ENCODE results near the gene MVB12B. TPM values are rescaled to one million over a fixed set of nuclear protein-coding genes. Genes with fewer than 3 reads are reported as not detected.

Gene MVB12B
- total RNA-seq, 1 donor: 5.4 TPM

DNA sequence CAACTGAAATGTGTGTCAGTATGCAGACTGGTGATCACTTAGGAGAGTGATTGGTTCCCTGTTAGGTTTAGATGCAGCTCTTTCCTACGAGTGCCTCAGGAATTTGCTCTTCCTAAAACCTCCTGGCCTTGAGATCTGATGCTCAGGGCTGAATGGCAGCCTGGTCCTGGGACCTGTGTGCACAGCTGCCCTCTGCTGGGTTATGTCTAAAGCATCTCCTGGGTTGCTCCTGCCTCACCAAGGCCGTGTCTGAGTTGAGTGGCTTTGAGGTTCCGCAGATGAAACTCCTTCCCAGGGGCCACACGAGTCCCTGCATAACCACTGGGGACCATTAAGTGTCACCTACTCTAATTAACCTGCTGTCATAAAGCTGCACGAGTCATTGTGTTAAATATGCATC is 59.5 kb downstream of the MVB12B start:
- H3K36me3 ChIP-seq (ENCODE audit: insufficient read depth, low read length): peaks cover 11% of the 10 kb centered on the region
- H4K20me1 ChIP-seq (ENCODE audit: insufficient read depth, low read length): no peaks in the 10 kb centered on the region
- no peak overlapping the region for H3K4me2 ChIP-seq (ENCODE audit: insufficient read depth, low read length)
- H2AFZ ChIP-seq (ENCODE audit: low read length): no peak overlapping the region
- no peak overlapping the region for H3K27ac ChIP-seq (ENCODE audit: low read depth, low read length)
- H3K9me3 ChIP-seq (ENCODE audit: low read depth, low read length): no peaks in the 10 kb centered on the region
- peaks cover 4% of the 10 kb centered on the region for H3K4me1 ChIP-seq (ENCODE audit: insufficient read depth, low read length)
- H3K4me3 ChIP-seq (ENCODE audit: insufficient read depth, low read length): no peak overlapping the region
- no peaks in the 10 kb centered on the region for H3K79me2 ChIP-seq (ENCODE audit: insufficient read depth, low read length)
- TF ChIP-seq, protein P1, sequence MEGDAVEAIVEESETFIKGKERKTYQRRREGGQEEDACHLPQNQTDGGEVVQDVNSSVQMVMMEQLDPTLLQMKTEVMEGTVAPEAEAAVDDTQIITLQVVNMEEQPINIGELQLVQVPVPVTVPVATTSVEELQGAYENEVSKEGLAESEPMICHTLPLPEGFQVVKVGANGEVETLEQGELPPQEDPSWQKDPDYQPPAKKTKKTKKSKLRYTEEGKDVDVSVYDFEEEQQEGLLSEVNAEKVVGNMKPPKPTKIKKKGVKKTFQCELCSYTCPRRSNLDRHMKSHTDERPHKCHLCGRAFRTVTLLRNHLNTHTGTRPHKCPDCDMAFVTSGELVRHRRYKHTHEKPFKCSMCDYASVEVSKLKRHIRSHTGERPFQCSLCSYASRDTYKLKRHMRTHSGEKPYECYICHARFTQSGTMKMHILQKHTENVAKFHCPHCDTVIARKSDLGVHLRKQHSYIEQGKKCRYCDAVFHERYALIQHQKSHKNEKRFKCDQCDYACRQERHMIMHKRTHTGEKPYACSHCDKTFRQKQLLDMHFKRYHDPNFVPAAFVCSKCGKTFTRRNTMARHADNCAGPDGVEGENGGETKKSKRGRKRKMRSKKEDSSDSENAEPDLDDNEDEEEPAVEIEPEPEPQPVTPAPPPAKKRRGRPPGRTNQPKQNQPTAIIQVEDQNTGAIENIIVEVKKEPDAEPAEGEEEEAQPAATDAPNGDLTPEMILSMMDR (IDR thresholded peaks at IDR 0.05; ENCODE audit: extremely low read depth, low read depth, low read length): peak; percentile 53
- H3K27me3 ChIP-seq (ENCODE audit: insufficient read depth, low read length): no peaks in the 10 kb centered on the region
- DNase-seq (ENCODE audit: insufficient read length, low spot score, missing footprints): no peak

DNA sequence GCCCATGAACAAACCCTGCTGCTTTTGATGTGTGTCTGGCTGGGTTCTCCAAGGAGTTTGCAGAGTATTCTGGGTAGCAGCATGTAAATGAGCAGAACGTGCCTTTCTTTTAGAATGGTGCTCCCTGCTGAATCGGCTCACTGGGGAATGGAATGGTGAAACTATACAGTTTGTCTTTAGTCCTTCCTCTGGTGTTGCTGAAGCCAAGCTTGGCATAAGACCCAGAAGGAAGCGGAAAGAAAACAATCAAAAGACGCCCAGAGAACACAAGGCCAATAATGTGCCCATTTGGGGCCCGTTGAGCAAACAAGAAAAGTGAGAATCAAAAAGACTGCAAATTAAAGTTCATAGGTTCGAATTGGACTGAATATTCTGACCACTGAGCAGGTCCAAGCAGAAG is 60.1 kb downstream of the MVB12B start:
- peaks cover 4% of the 10 kb centered on the region for H3K4me1 ChIP-seq (ENCODE audit: insufficient read depth, low read length)
- no peak overlapping the region for H2AFZ ChIP-seq (ENCODE audit: low read length)
- H3K79me2 ChIP-seq (ENCODE audit: insufficient read depth, low read length): no peaks in the 10 kb centered on the region
- no peak overlapping the region for H3K4me3 ChIP-seq (ENCODE audit: insufficient read depth, low read length)
- peaks cover 11% of the 10 kb centered on the region for H3K36me3 ChIP-seq (ENCODE audit: insufficient read depth, low read length)
- H3K27ac ChIP-seq (ENCODE audit: low read depth, low read length): no peak overlapping the region
- H3K27me3 ChIP-seq (ENCODE audit: insufficient read depth, low read length): no peaks in the 10 kb centered on the region
- DNase-seq (ENCODE audit: insufficient read length, low spot score, missing footprints): no peak
- H4K20me1 ChIP-seq (ENCODE audit: insufficient read depth, low read length): no peaks in the 10 kb centered on the region
- no peaks in the 10 kb centered on the region for H3K9me3 ChIP-seq (ENCODE audit: low read depth, low read length)
- no peak overlapping the region for H3K4me2 ChIP-seq (ENCODE audit: insufficient read depth, low read length)
- TF ChIP-seq, protein P1 (IDR thresholded peaks at IDR 0.05; ENCODE audit: extremely low read depth, low read depth, low read length): no peak

DNA sequence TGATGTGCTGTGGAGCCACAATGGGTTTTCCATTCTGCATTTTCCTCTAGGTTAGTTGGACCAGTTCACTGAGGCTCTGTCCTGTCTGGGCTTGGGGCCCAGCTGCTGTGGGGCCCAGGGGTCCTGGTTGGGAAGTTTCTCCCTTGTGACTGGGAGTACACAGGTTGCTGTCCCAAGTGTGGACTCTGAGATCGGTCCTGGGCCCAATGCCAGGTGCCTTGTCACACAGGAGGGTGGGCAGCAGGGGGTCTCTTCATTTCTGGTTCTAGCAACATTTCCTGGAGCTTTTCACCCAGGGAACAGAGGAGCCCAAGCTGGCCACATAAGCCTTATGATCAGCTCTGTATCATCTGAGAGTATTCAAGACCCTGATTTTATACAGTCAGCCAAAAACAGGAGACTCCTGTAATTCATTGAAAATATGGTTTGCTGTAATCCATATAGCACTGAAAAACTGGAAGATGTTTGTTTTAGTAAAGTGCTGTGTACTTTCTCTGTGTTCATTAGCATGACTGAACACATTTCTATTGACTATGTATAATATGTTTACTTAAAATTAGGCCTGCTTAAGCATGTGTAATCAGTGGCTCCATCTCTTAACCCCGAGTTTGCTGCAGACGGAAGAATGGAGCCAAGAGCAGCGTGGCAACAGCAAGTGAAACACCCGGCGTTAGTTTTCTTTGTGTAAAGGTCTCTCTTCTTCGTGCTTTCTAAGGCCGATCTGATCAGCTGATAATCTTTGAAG is 62.5 kb downstream of the MVB12B start:
- H3K4me1 ChIP-seq (ENCODE audit: insufficient read depth, low read length): no peaks in the 10 kb centered on the region
- no peak overlapping the region for H2AFZ ChIP-seq (ENCODE audit: low read length)
- H3K4me2 ChIP-seq (ENCODE audit: insufficient read depth, low read length): no peak overlapping the region
- TF ChIP-seq, protein P1 (IDR thresholded peaks at IDR 0.05; ENCODE audit: extremely low read depth, low read depth, low read length): no peak
- no peaks in the 10 kb centered on the region for H3K79me2 ChIP-seq (ENCODE audit: insufficient read depth, low read length)
- no peak overlapping the region for H3K4me3 ChIP-seq (ENCODE audit: insufficient read depth, low read length)
- H3K9me3 ChIP-seq (ENCODE audit: low read depth, low read length): no peaks in the 10 kb centered on the region
- H3K36me3 ChIP-seq (ENCODE audit: insufficient read depth, low read length): peaks cover 11% of the 10 kb centered on the region
- no peak for DNase-seq (ENCODE audit: insufficient read length, low spot score, missing footprints)
- H3K27me3 ChIP-seq (ENCODE audit: insufficient read depth, low read length): no peaks in the 10 kb centered on the region
- no peak overlapping the region for H3K27ac ChIP-seq (ENCODE audit: low read depth, low read length)
- H4K20me1 ChIP-seq (ENCODE audit: insufficient read depth, low read length): no peaks in the 10 kb centered on the region

DNA sequence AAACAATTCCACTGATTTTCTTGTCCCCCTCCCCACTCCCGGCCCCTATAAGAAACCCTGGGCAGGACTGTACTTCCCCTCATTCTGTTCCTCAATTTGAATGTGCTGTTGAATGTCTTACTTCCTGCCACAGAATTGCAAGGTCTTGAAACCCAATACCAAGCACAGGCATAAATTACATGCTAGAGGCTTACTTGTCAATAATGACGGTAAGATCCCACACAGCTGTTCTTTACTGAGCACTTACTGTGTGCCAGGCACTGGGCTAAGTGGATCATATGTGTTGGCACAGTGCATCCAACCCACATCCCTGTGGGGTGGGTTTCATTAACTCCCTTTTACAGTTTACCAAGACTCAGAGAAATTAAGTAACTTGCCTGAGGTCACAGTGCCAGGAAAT is 63.4 kb downstream of the MVB12B start:
- Histone ChIP-seq H3K27me3 (ENCODE audit: insufficient read depth, low read length) (no peaks in the 10 kb centered on the region), H3K4me2 (ENCODE audit: insufficient read depth, low read length) (no peak overlapping the region), H3K4me1 (ENCODE audit: insufficient read depth, low read length) (no peaks in the 10 kb centered on the region), H3K4me3 (ENCODE audit: insufficient read depth, low read length) (no peak overlapping the region), H3K27ac (ENCODE audit: low read depth, low read length) (no peak overlapping the region), H3K79me2 (ENCODE audit: insufficient read depth, low read length) (no peaks in the 10 kb centered on the region), H3K36me3 (ENCODE audit: insufficient read depth, low read length) (peaks cover 11% of the 10 kb centered on the region), H2AFZ (ENCODE audit: low read length) (no peak overlapping the region), H4K20me1 (ENCODE audit: insufficient read depth, low read length) (no peaks in the 10 kb centered on the region), H3K9me3 (ENCODE audit: low read depth, low read length) (no peaks in the 10 kb centered on the region)
- TF ChIP-seq, protein P1 (IDR thresholded peaks at IDR 0.05; ENCODE audit: extremely low read depth, low read depth, low read length): no peak
- DNase-seq (ENCODE audit: insufficient read length, low spot score, missing footprints): no peak
